ENCODE data around the gene ZNF460. TPM values are rescaled to one million over a fixed set of nuclear protein-coding genes. Genes with fewer than 3 reads are reported as not detected.

The ZNF460 gene
- total and polyA plus RNA-seq, 2 of the 8 experiments (the other 6 are each of a cell fraction or from before 2014, with no cell fraction given), result 9.3 to 57.9 TPM

DNA sequence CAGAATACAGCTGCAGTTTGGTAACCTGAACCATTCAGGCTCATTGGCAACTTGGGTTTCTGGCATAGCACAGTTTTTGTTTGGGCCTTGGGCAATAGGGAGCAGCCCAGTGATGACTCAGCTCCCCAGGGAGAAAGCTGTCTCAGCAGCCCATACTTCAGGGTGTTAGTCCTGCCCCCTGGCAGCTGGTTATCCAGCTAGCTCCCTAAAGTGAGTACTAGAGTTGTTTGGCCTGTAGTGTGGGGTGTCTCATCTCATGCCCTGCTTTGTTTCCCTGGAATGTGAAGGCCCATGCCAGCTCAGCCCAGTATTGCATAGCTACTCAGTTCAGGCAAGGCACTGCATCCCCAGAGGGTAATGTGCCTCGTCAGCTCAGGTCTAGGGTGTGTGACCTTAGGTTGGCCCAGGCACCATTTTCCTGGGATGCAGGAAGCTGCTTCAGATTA, 21.8 kb downstream of the ZNF460 start:
- peaks cover 9 to 12% of the 10 kb centered on the region in 2 experiments for H4K20me1 ChIP-seq (replicated peaks in 1 of 2; ENCODE audit: control insufficient read depth in 1 of 2, insufficient read depth in 2 of 2, low read length in 2 of 2)
- TF ChIP-seq POLR2A (IDR thresholded peaks at IDR 0.05; ENCODE audit: control extremely low read depth in 1 of 2, low read depth in 2 of 2, low read length in 2 of 2) (no peak), ZNF274 (IDR thresholded peaks at IDR 0.05; ENCODE audit: borderline replicate concordance, extremely low read depth, low read length) (no peak), RNF2 (IDR thresholded peaks at IDR 0.05; ENCODE audit: borderline replicate concordance, low read depth, low read length, missing control alignments, poor library complexity, severe bottlenecking) (no peak), CBX5 (IDR thresholded peaks at IDR 0.05; ENCODE audit: low read depth, low read length) (no peak), SUZ12 (IDR thresholded peaks at IDR 0.05; ENCODE audit: low read length) (no peak), CHD2 (IDR thresholded peaks at IDR 0.05; ENCODE audit: low read length) (no peak), USF2 (IDR thresholded peaks at IDR 0.05; ENCODE audit: low read length) (no peak)

More for the DNA sequence above, 21.8 kb downstream of the ZNF460 start:
- Histone ChIP-seq H3K23me2 (ENCODE audit: low read depth, low read length) (no peaks in the 10 kb centered on the region), H2BK5ac (ENCODE audit: low read depth, low read length) (peak overlapping the region; percentile 49; the same call in 1 of the 2 replicates), H3K4ac (replicated peaks; ENCODE audit: insufficient read length, low read depth, low read length) (no peak overlapping the region), H3K4me1 (replicated peaks in 1 of 4; ENCODE audit: control insufficient read depth in 3 of 4, insufficient read depth in 4 of 4, low read length in 3 of 4) (peaks cover 0 to 4% (median 2%) of the 10 kb centered on the region in 4 experiments; a peak in 2 of 7 replicates), H2BK15ac (ENCODE audit: low read length) (no peak overlapping the region), H2AK5ac (ENCODE audit: low read depth, low read length) (no peak overlapping the region; the same call in 1 of the 2 replicates), H4K91ac (replicated peaks; ENCODE audit: insufficient read length, low read length) (no peak overlapping the region), H3K23ac (ENCODE audit: insufficient read length) (no peak overlapping the region), H2BK12ac (ENCODE audit: low read depth, low read length) (0 out of 2 replicates have a peak overlapping the region, but pooled peaks have one; percentile 33), H3K79me1 (ENCODE audit: low read depth, low read length) (peaks cover 9% of the 10 kb centered on the region; the same call in 1 of the 2 replicates), H3K4me3 (ENCODE audit: extremely low read depth in 1 of 4, insufficient read depth in 2 of 4, low read depth in 3 of 4, low read length in 4 of 4) (no peak overlapping the region), H3K14ac (ENCODE audit: insufficient read length) (no peak overlapping the region), H3K36me3 (ENCODE audit: control insufficient read depth in 2 of 4, insufficient read depth in 4 of 4, low read length in 3 of 4) (peaks cover 0 to 7% (median 0%) of the 10 kb centered on the region in 4 experiments; a peak in 3 of 8 replicates), H3K56ac (replicated peaks; ENCODE audit: insufficient read length, low read depth, low read length) (no peak overlapping the region), H4K8ac (ENCODE audit: extremely low read depth, insufficient read depth, low read length) (no peak overlapping the region), H3K9ac (replicated peaks in 1 of 4; ENCODE audit: extremely low read depth in 1 of 4, low read depth in 3 of 4, low read length in 3 of 4) (no peak overlapping the region), H4K5ac (ENCODE audit: insufficient read length, low read depth, low read length) (no peak overlapping the region), H3K27ac (ENCODE audit: low read depth, low read length) (no peak overlapping the region), H3K18ac (ENCODE audit: extremely low read depth, low read length) (no peak overlapping the region), H3K9me3 (ENCODE audit: insufficient read depth in 2 of 2, low read depth in 1 of 2, low read length in 1 of 2) (no peaks in the 10 kb centered on the region), H2BK120ac (replicated peaks; ENCODE audit: low read depth, low read length) (no peak overlapping the region), H3K27me3 (replicated peaks in 1 of 4; ENCODE audit: control insufficient read depth in 3 of 4, extremely low read depth in 1 of 4, insufficient read depth in 3 of 4, low read length in 3 of 4) (no peaks in the 10 kb centered on the region), H2BK20ac (ENCODE audit: low read length) (no peak overlapping the region), H3K4me2 (ENCODE audit: insufficient read depth in 1 of 2, low read depth in 2 of 2, low read length in 2 of 2) (no peak overlapping the region), H3K79me2 (ENCODE audit: control insufficient read depth in 1 of 2, insufficient read depth in 2 of 2, low read length in 2 of 2) (peaks cover 0 to 31% of the 10 kb centered on the region in 2 experiments; a peak in 2 of 4 replicates), H2AFZ (ENCODE audit: low read length) (no peak overlapping the region)
- 77% methylated on average over 1 of the region's 1 CpG; no CpG with 5 or more reads in 1 of the 2 experiments for WGBS, 2 experiments (ENCODE audit: extremely low coverage in 1 of 2, insufficient coverage in 1 of 2, insufficient read length in 1 of 2, insufficient replicate concordance in 2 of 2, low coverage in 1 of 2, low lambda C conversion rate in 2 of 2, missing lambda C conversion rate in 1 of 2)
- ChIA-PET CTCF (ENCODE audit: partially characterized antibody) (interaction anchor here (0.8 to 1.8 kb wide), 7 partner anchors 10 to 198 kb away, joined by 3 to 6 read pairs (median 4); no protein-coding TSS in a partner anchor), POLR2A (ENCODE audit: partially characterized antibody) (interaction anchor here (0.6 to 3.0 kb wide), 5 partner anchors 12 to 49 kb away, joined by 3 to 13 read pairs (median 4); partner anchors contain the start of gene ZNF304)
- DNase-seq (ENCODE audit: low read depth in 1 of 2, low spot score in 2 of 2) (no peak), FAIRE-seq (no peak)
